SK-N-SH (cell line): Measurements from ENCODE around the gene THBS1. TPM values are rescaled to one million over a fixed set of nuclear protein-coding genes. Genes with fewer than 3 reads are reported as not detected.

ENCODE experiments used
- CTCF ChIA-PET: fragments of 300-600, 350-600 bp; formaldehyde crosslinking; extraction: SDS; loops from one replicate; lab custom pipeline; 2021; lab: Yijun Ruan, JAX
- POLR2A ChIA-PET: fragments of 350-600 bp; sonication (Branson Sonifier 250); formaldehyde crosslinking; extraction: SDS; loops from one replicate; lab custom pipeline; 2020; ENCODE audit warnings: antibody characterized with exemption, inconsistent platforms; lab: Yijun Ruan, JAX
- DNase-seq: peaks from one replicate; pipeline ENCODE4 v3.0.0; 2012
- H2AFZ ChIP-seq: fragments of 200-600 bp; sonication (generic); 2 replicates; pipeline ENCODE4 v1.8.1; 2016; ENCODE audit warnings: antibody characterized with exemption, mild to moderate bottlenecking, low read depth
- H3F3A ChIP-seq: fragments of 200-600 bp; sonication (generic); replicated peaks from 2 replicates; pipeline ENCODE3; 2016; ENCODE audit warnings: antibody characterized with exemption, mild to moderate bottlenecking; ENCODE audit not compliant: insufficient read depth
- H3K27ac ChIP-seq, 2 experiments: fragments of 200-500 bp in 1 of 2; fragments of 200-600 bp in 1 of 2; sonication (Bioruptor generic) in 1 of 2; sonication (generic), shearing (Covaris generic) in 1 of 2; 2 replicates each; pipeline versions ENCODE4 v1.5.1 to v1.6.1; 2014 to 2016; ENCODE audit warnings: low read depth in 2 of 2, inconsistent platforms in 1 of 2, low read length in 1 of 2, mild to moderate bottlenecking in 1 of 2, mixed read lengths in 1 of 2
- H3K27me3 ChIP-seq: fragments of 200-600 bp; sonication (generic), shearing (Covaris generic); 2 replicates; pipeline ENCODE4 v1.6.1; 2016; ENCODE audit warnings: mixed run types; ENCODE audit not compliant: insufficient read depth
- H3K36me3 ChIP-seq, 2 experiments: fragments of 200-500 bp in 1 of 2; fragments of 200-600 bp in 1 of 2; sonication (Bioruptor generic) in 1 of 2; sonication (generic) in 1 of 2; replicated peaks in 1 of 2; 2 replicates each; pipeline versions ENCODE3 to v1.5.1; 2014 to 2016; ENCODE audit warnings: low read length in 1 of 2, mild to moderate bottlenecking in 1 of 2; ENCODE audit not compliant: insufficient read depth in 2 of 2, control insufficient read depth in 1 of 2
- H3K4me1 ChIP-seq, 2 experiments: fragments of 200-500 bp in 1 of 2; fragments of 200-600 bp in 1 of 2; sonication (Bioruptor generic) in 1 of 2; sonication (generic), shearing (Covaris generic) in 1 of 2; 2 replicates each; pipeline versions ENCODE4 v1.5.1 to v1.6.1; 2014 to 2016; ENCODE audit warnings: low read depth in 1 of 2, low read length in 1 of 2, mixed run types in 1 of 2; ENCODE audit not compliant: insufficient read depth in 2 of 2, control insufficient read depth in 1 of 2
- H3K4me2 ChIP-seq: fragments of 200-600 bp; sonication (generic), shearing (Covaris generic); 2 replicates; pipeline ENCODE4 v1.6.1; 2017; ENCODE audit warnings: mixed run types
- H3K4me3 ChIP-seq, 2 experiments: fragments of 200-500 bp in 1 of 2; fragments of 200-600 bp in 1 of 2; sonication (Bioruptor generic) in 1 of 2; sonication (generic), shearing (Covaris generic) in 1 of 2; 2 replicates each; pipeline versions ENCODE4 v1.5.1 to v1.8.1; 2014 to 2016; ENCODE audit warnings: low read depth in 2 of 2, inconsistent platforms in 1 of 2, low read length in 1 of 2, mild to moderate bottlenecking in 1 of 2, mixed read lengths in 1 of 2, moderate library complexity in 1 of 2
- H3K79me2 ChIP-seq: fragments of 200-600 bp; sonication (generic); 2 replicates; pipeline ENCODE4 v1.8.1; 2017; ENCODE audit warnings: mild to moderate bottlenecking; ENCODE audit not compliant: insufficient read depth
- H3K9ac ChIP-seq: fragments of 200-600 bp; sonication (generic); 2 replicates; pipeline ENCODE4 v1.6.1; 2017; ENCODE audit warnings: mixed run types
- H3K9me2 ChIP-seq: fragments of 200-600 bp; sonication (generic); 2 replicates; pipeline ENCODE4 v1.6.1; 2017; ENCODE audit warnings: mixed run types
- H3K9me3 ChIP-seq: fragments of 200-600 bp; sonication (generic); 2 replicates; pipeline ENCODE4 v1.6.1; 2017; ENCODE audit warnings: mixed run types, mild to moderate bottlenecking, moderate library complexity
- H4K20me1 ChIP-seq: fragments of 200-600 bp; sonication (generic); 2 replicates; pipeline ENCODE4 v1.6.1; 2017; ENCODE audit warnings: mild to moderate bottlenecking, mixed run types; ENCODE audit not compliant: insufficient read depth
- CHD2 ChIP-seq: fragments of 150-350 bp; IDR thresholded peaks from 2 replicates; pipeline ENCODE4 v1.6.1; 2018; ENCODE audit warnings: low read length; ENCODE audit not compliant: partially characterized antibody
- ELF1 ChIP-seq: IDR thresholded peaks from 2 replicates; pipeline ENCODE4 v1.4.0; 2012
- EP300 ChIP-seq, 2 experiments: IDR thresholded peaks; 2 replicates each; pipeline versions ENCODE4 v1.4.0 to v1.6.1; 2012; ENCODE audit warnings: borderline replicate concordance in 1 of 2, low read depth in 1 of 2, low read length in 1 of 2
- EZH2phosphoT487 ChIP-seq: fragments of 200-600 bp; sonication (generic); IDR thresholded peaks from 2 replicates; pipeline ENCODE4 v1.6.1; 2017; ENCODE audit warnings: low read depth, mixed run types, mild to moderate bottlenecking, antibody characterized with exemption, moderate library complexity, borderline replicate concordance
- FOSL2 ChIP-seq: IDR thresholded peaks from 2 replicates; pipeline ENCODE4 v1.4.0; 2012; ENCODE audit warnings: low read depth, mild to moderate bottlenecking, moderate library complexity, borderline replicate concordance
- IRF3 ChIP-seq: fragments of 150-350 bp; IDR thresholded peaks from 2 replicates; pipeline ENCODE4 v1.6.1; 2016; ENCODE audit warnings: mild to moderate bottlenecking, low read depth, low read length
- MEF2A ChIP-seq: IDR thresholded peaks from 2 replicates; pipeline ENCODE4 v1.4.0; 2012; ENCODE audit warnings: low read depth, borderline replicate concordance
- MXI1 ChIP-seq: IDR thresholded peaks from 2 replicates; pipeline ENCODE4 v1.6.1; 2012; ENCODE audit warnings: mild to moderate bottlenecking, low read depth, low read length, improper control_type of control experiment
- NRF1 ChIP-seq: IDR thresholded peaks from 2 replicates; pipeline ENCODE4 v1.6.1; 2012; ENCODE audit warnings: low read depth, mild to moderate bottlenecking, low read length
- RAD21 ChIP-seq: IDR thresholded peaks from 2 replicates; pipeline ENCODE4 v1.6.1; 2012; ENCODE audit warnings: mild to moderate bottlenecking, low read length
- RCOR1 ChIP-seq: fragments of 150-350 bp; IDR thresholded peaks from 2 replicates; pipeline ENCODE4 v1.6.1; 2017; ENCODE audit warnings: antibody characterized with exemption, low read length
- RFX5 ChIP-seq: IDR thresholded peaks from 2 replicates; pipeline ENCODE4 v1.6.1; 2012; ENCODE audit warnings: mild to moderate bottlenecking, improper control_type of control experiment, low read length
- RXRA ChIP-seq: IDR thresholded peaks from 2 replicates; pipeline ENCODE4 v1.4.0; 2012; ENCODE audit warnings: low read depth, mild to moderate bottlenecking, borderline replicate concordance
- SMC3 ChIP-seq: IDR thresholded peaks from 2 replicates; pipeline ENCODE4 v1.6.1; 2012; ENCODE audit warnings: low read depth, low read length, improper control_type of control experiment
- TAF1 ChIP-seq: IDR thresholded peaks from 2 replicates; pipeline ENCODE4 v1.6.1; 2012; ENCODE audit warnings: low read depth, mild to moderate bottlenecking, low read length, moderate library complexity, borderline replicate concordance
- TCF12 ChIP-seq: IDR thresholded peaks from 2 replicates; pipeline ENCODE4 v1.4.0; 2012
- ZBTB33 ChIP-seq: IDR thresholded peaks from 2 replicates; pipeline ENCODE4 v1.4.0; 2012; ENCODE audit warnings: low read depth, borderline replicate concordance
- WGBS: methylation state at CpG from one replicate; pipeline ENCODE4 v1.1.6; 2017; ENCODE audit warnings: low lambda C conversion rate; 5-methylcytosine and 5-hydroxymethylcytosine counted together
- polyA plus RNA-seq, 3 experiments: library from polyadenylated mRNA; depleted of rRNA; stranded (reverse); fragments of >200 nt; gene quantifications; 2 replicates each; pipeline ENCODE4 v1.2.3, GENCODE V29; 2012
- TF ChIP-seq, protein P1 (sequence below): IDR thresholded peaks from 2 replicates; pipeline ENCODE4 v1.6.1; 2012; ENCODE audit warnings: mild to moderate bottlenecking, low read depth, low read length, moderate library complexity
- TF ChIP-seq, protein P2 (sequence below): IDR thresholded peaks from 2 replicates; pipeline ENCODE4 v1.4.0; 2012; ENCODE audit warnings: low read depth
- TF ChIP-seq, protein P3 (sequence below): fragments of 200-600 bp; sonication (generic); IDR thresholded peaks from 2 replicates; pipeline ENCODE4 v1.6.1; 2017; ENCODE audit warnings: antibody characterized with exemption, mild to moderate bottlenecking, moderate library complexity
- TF ChIP-seq, protein P4 (sequence below): IDR thresholded peaks from 2 replicates; pipeline ENCODE4; 2012

Gene THBS1
- 117 and 127 TPM in 2 replicates for polyA plus RNA-seq (2012; rRNA removed)
- 36.9 and 47.2 TPM in 2 replicates for polyA plus RNA-seq (2012; cell fraction: cytosol; rRNA removed)
- polyA plus RNA-seq (2012; cell fraction: nucleus; rRNA removed), result 513 and 769 TPM in 2 replicates

- WGBS, result 19% methylated on average over 32 of the region's 74 CpGs
- peak; percentile 71 for DNase-seq
- ChIA-PET POLR2A (no interaction called here), CTCF (interaction anchor here (0.6 to 5.2 kb wide), 66 partner anchors 8 to 896 kb away, joined by 3 to 44 read pairs (median 4); no protein-coding TSS in a partner anchor)
- H3K27me3 ChIP-seq, result no peaks in the 10 kb centered on the region
- H3K36me3 ChIP-seq, result peaks cover 35 to 40% of the 10 kb centered on the region in 2 experiments
- peaks cover 5 to 6% of the 10 kb centered on the region in 2 experiments; a peak in 2 of 4 replicates for H3K4me1 ChIP-seq
- H3K9me3 ChIP-seq, result no peaks in the 10 kb centered on the region
- H3K79me2 ChIP-seq, result peaks cover 51% of the 10 kb centered on the region
- peak within 1 kb of the TSS; percentile 82 for H3K4me2 ChIP-seq
- peak within 1 kb of the TSS; percentile 59 to 72 for H3K4me3 ChIP-seq
- peaks cover 46% of the 10 kb centered on the region for H3F3A ChIP-seq
- H2AFZ ChIP-seq, result peak within 1 kb of the TSS; percentile 7; the same call in 1 of the 2 replicates
- H3K27ac ChIP-seq, result peak within 1 kb of the TSS; percentile 72 to 94
- no peaks in the 10 kb centered on the region for H3K9me2 ChIP-seq
- peaks cover 47% of the 10 kb centered on the region for H4K20me1 ChIP-seq
- H3K9ac ChIP-seq, result peak within 1 kb of the TSS; percentile 85
- TF ChIP-seq MEF2A (no peak), MXI1 (no peak), TAF1 (peak; percentile 95), CHD2 (no peak), TCF12 (peak; percentile 42; the same call in 1 of the 2 replicates), RXRA (no peak), RFX5 (no peak), IRF3 (no peak), FOSL2 (0 out of 2 replicates have a peak, but pooled peaks have one; percentile 11), NRF1 (peak; percentile 25; the same call in 1 of the 2 replicates), ELF1 (no peak), EZH2phosphoT487 (no peak), ZBTB33 (no peak), SMC3 (no peak), RAD21 (no peak), RCOR1 (no peak), EP300 (IDR thresholded peaks at IDR 0.05; ENCODE audit: borderline replicate concordance in 1 of 2, low read depth in 1 of 2, low read length in 1 of 2) (peak in 1 of 2 experiments; percentile 29; a peak in 1 of 4 replicates)
- TF ChIP-seq, protein P1, sequence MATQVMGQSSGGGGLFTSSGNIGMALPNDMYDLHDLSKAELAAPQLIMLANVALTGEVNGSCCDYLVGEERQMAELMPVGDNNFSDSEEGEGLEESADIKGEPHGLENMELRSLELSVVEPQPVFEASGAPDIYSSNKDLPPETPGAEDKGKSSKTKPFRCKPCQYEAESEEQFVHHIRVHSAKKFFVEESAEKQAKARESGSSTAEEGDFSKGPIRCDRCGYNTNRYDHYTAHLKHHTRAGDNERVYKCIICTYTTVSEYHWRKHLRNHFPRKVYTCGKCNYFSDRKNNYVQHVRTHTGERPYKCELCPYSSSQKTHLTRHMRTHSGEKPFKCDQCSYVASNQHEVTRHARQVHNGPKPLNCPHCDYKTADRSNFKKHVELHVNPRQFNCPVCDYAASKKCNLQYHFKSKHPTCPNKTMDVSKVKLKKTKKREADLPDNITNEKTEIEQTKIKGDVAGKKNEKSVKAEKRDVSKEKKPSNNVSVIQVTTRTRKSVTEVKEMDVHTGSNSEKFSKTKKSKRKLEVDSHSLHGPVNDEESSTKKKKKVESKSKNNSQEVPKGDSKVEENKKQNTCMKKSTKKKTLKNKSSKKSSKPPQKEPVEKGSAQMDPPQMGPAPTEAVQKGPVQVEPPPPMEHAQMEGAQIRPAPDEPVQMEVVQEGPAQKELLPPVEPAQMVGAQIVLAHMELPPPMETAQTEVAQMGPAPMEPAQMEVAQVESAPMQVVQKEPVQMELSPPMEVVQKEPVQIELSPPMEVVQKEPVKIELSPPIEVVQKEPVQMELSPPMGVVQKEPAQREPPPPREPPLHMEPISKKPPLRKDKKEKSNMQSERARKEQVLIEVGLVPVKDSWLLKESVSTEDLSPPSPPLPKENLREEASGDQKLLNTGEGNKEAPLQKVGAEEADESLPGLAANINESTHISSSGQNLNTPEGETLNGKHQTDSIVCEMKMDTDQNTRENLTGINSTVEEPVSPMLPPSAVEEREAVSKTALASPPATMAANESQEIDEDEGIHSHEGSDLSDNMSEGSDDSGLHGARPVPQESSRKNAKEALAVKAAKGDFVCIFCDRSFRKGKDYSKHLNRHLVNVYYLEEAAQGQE, result peak; percentile 46; the same call in 1 of the 2 replicates
- TF ChIP-seq, protein P2, sequence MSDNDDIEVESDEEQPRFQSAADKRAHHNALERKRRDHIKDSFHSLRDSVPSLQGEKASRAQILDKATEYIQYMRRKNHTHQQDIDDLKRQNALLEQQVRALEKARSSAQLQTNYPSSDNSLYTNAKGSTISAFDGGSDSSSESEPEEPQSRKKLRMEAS, result peak; percentile 34; the same call in 1 of the 2 replicates
- TF ChIP-seq, protein P3, sequence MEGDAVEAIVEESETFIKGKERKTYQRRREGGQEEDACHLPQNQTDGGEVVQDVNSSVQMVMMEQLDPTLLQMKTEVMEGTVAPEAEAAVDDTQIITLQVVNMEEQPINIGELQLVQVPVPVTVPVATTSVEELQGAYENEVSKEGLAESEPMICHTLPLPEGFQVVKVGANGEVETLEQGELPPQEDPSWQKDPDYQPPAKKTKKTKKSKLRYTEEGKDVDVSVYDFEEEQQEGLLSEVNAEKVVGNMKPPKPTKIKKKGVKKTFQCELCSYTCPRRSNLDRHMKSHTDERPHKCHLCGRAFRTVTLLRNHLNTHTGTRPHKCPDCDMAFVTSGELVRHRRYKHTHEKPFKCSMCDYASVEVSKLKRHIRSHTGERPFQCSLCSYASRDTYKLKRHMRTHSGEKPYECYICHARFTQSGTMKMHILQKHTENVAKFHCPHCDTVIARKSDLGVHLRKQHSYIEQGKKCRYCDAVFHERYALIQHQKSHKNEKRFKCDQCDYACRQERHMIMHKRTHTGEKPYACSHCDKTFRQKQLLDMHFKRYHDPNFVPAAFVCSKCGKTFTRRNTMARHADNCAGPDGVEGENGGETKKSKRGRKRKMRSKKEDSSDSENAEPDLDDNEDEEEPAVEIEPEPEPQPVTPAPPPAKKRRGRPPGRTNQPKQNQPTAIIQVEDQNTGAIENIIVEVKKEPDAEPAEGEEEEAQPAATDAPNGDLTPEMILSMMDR, result peak; percentile 19
- TF ChIP-seq, protein P4, sequence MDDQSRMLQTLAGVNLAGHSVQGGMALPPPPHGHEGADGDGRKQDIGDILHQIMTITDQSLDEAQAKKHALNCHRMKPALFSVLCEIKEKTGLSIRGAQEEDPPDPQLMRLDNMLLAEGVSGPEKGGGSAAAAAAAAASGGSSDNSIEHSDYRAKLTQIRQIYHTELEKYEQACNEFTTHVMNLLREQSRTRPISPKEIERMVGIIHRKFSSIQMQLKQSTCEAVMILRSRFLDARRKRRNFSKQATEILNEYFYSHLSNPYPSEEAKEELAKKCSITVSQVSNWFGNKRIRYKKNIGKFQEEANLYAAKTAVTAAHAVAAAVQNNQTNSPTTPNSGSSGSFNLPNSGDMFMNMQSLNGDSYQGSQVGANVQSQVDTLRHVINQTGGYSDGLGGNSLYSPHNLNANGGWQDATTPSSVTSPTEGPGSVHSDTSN, result peak; percentile 21; the same call in 1 of the 2 replicates
Measured at GRCh38 chr15:39580485-39581241, at the start of gene THBS1. THBS1 (plus strand) TSS chr15:39581079; CDS start chr15:39581858, 779 bp downstream.
